Prostate gland (tissue), 2 donors: ENCODE measurements around the gene KCNN1. TPM values are rescaled to one million over a fixed set of nuclear protein-coding genes. Genes with fewer than 3 reads are reported as not detected.

Experiments
- DNase-seq: peaks from one replicate; pipeline ENCODE4 v3.0.0-alpha.2; 2019; ENCODE audit warnings: low spot score
- H3K27ac ChIP-seq, 2 donors: fragments of 200-600 bp; sonication (generic); 2 replicates each; pipeline ENCODE4 v1.5.1; 2017 to 2019
- H3K27me3 ChIP-seq: fragments of 200-600 bp; sonication (generic); replicated peaks from 2 replicates; pipeline ENCODE4 v1.5.1; 2019; ENCODE audit not compliant: insufficient read depth
- H3K36me3 ChIP-seq, 2 donors: fragments of 200-600 bp; sonication (generic); 1 replicate in 1 of 2; 2 replicates in 1 of 2; pipeline versions ENCODE4 v1.5.1 to v1.8.1; 2017 to 2019
- H3K4me1 ChIP-seq: fragments of 200-600 bp; sonication (generic); replicated peaks from 2 replicates; pipeline ENCODE4 v1.5.1; 2019
- H3K4me3 ChIP-seq, 2 donors: fragments of 200-600 bp; sonication (generic); 2 replicates each; pipeline ENCODE4 v1.5.1; 2017 to 2019
- H3K9me3 ChIP-seq: fragments of 200-600 bp; sonication (generic); 2 replicates; pipeline ENCODE4 v1.5.1; 2017
- CTCF ChIP-seq, 4 experiments: fragments of 200-600 bp in 2 of 4; fragments of 450-650 bp in 2 of 4; sonication (generic) in 2 of 4; IDR thresholded peaks; 1 replicate in 3 of 4; 2 replicates in 1 of 4; pipeline ENCODE4 v1.5.1; 2016 to 2019; ENCODE audit warnings: antibody characterized with exemption in 4 of 4, mild to moderate bottlenecking in 2 of 4, moderate library complexity in 2 of 4
- POLR2A ChIP-seq: fragments of 450-650 bp; IDR thresholded peaks from one replicate; pipeline ENCODE4 v1.6.1; 2016; ENCODE audit warnings: antibody characterized with exemption, mild to moderate bottlenecking
- POLR2AphosphoS5 ChIP-seq: sonication (generic); formaldehyde crosslinking; IDR thresholded peaks from one replicate; pipeline ENCODE4 v1.6.1; 2017; ENCODE audit warnings: antibody characterized with exemption
- WGBS: methylation state at CpG from one replicate; pipeline ENCODE4 v1.1.5; 2018; 5-methylcytosine and 5-hydroxymethylcytosine counted together
- intact Hi-C: fragments of 100-400 bp; cut with DNase I; formaldehyde crosslinking; loops from one replicate; pipeline ENCODE4 v1.14.2; 2022
- small RNA-seq, 2 donors: library from RNA; depleted of rRNA; stranded (forward); fragments of <200 nt; gene quantifications; one replicate each; pipeline ENCODE3, GENCODE V24; 2016
- total RNA-seq, 2 donors: library from RNA; depleted of rRNA; stranded (reverse); fragments of >200 nt; gene quantifications; one replicate each; pipeline ENCODE4 v1.1.0, GENCODE V29; 2016

Gene KCNN1
- total RNA-seq, 2 donors from 2014 or later: 0.36 to 5.6 TPM

GRCh38 chr19:18045307-18046050 is 78.6 kb downstream of the KCNN1 start:
- H3K9me3 ChIP-seq: no peaks in the 10 kb centered on the region

DNA sequence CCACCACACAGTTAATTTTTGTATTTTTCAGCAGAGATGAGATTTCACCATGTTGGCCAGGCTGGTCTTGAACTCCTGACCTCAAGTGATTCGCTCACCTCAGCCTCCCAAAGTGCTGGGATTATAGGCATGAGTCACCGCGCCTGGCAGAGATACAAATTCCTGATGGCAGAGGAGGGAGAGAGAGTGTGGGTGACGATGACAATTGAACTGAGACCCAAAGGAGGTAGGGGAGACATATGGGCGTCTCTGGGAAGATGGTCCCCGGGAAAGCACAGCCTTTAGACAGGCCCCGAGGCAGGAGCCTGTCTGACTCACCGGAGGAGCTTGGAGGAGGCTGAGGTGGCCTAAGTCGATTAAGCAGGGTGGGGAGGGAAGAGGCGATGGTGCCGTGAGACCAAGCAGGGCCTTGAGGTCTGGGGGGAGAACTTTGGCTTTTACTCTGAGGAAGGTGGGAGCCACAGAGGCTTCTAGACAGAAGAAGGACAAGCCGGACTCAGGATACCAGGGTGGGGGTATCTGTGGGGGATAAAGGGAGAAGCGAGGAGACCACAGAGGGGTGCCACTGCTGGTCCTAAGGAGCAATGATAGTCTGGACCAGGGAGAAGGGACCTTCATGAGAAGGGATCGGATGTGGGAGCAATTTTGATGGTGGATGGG is 79.3 kb downstream of the KCNN1 start:
- DNase-seq: no peak
- Histone ChIP-seq H3K9me3 (no peaks in the 10 kb centered on the region), H3K27ac (peak overlapping the region in 1 of 2 donors; percentile 53), H3K27me3 (no peaks in the 10 kb centered on the region), H3K4me1 (no peaks in the 10 kb centered on the region), H3K4me3 (no peak overlapping the region), H3K36me3 (no peaks in the 10 kb centered on the region)
- WGBS: 54% methylated on average over 14 of the region's 14 CpGs
- TF ChIP-seq POLR2AphosphoS5 (peak; percentile 5), POLR2A (no peak)
- intact Hi-C loops: no loop called here

More at GRCh38 chr19:18045307-18046050, 78.6 kb downstream of the KCNN1 start:
- Histone ChIP-seq H3K36me3 (no peaks in the 10 kb centered on the region), H3K4me3 (peak overlapping the region; percentile 9 to 16), H3K4me1 (no peaks in the 10 kb centered on the region), H3K27ac (peak overlapping the region; percentile 47 to 53), H3K27me3 (no peaks in the 10 kb centered on the region)
- TF ChIP-seq POLR2A (no peak), POLR2AphosphoS5 (no peak), CTCF (IDR thresholded peaks at IDR 0.05) (no peak)
- no peak for DNase-seq
- intact Hi-C loops: no loop called here
- 72% methylated on average over 7 of the region's 7 CpGs for WGBS

DNA sequence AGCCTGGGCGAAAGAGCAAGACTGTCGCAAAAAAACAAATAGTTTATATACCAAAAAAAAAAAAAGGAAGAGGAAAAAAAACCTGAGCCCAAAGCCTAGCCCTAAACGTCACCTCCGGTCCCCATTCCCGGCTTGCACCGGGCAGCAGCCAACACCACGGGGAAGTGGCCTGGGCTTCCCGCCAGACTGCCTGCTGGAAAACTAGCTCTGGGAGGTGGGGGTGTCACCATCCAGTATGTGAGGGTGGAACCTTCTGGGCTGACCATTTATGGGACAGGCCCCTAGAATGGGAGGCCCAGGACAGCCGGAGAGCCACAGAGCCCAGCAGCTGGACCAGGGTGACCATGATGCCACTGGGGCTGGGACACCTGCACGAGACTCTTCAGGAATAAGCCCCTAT is 82.5 kb downstream of the KCNN1 start:
- peak overlapping the region; percentile 41 to 47 for H3K27ac ChIP-seq
- TF ChIP-seq POLR2AphosphoS5 (peak; percentile 82), CTCF (IDR thresholded peaks at IDR 0.05) (no peak), POLR2A (no peak)
- no peaks in the 10 kb centered on the region for H3K9me3 ChIP-seq
- no peak overlapping the region for H3K4me3 ChIP-seq
- WGBS: 35% methylated on average over 10 of the region's 10 CpGs
- H3K4me1 ChIP-seq: no peaks in the 10 kb centered on the region
- intact Hi-C loops: no loop called here
- no peaks in the 10 kb centered on the region for H3K27me3 ChIP-seq
- peak; percentile 30 for DNase-seq
- no peaks in the 10 kb centered on the region for H3K36me3 ChIP-seq

Small RNAs within 50 kb of the gene (small RNA-seq; reads per million reads assigned to genes)
- gene RNA5SP468: 0 reads per million in 2 donors

Other genes starting within 250 kb of the KCNN1 start
- gene MAP1S, start 247.6 kb upstream of the KCNN1 start, total RNA-seq: 10 to 100 TPM; 34.9 to 61.1 TPM
- 10 to 100 TPM in 1 of 2 donors, 1 to 10 TPM in 1; 1.3 to 10.7 TPM for gene FCHO1, start 215.6 kb upstream of the KCNN1 start, total RNA-seq
- 10 to 100 TPM in 1 of 2 donors, 1 to 10 TPM in 1; 5.2 to 11.9 TPM for gene B3GNT3, start 172.0 kb upstream of the KCNN1 start, total RNA-seq
- 100 to 1,000 TPM in 1 of 2 donors, not detected in 1; 117 TPM for gene INSL3, start 145.6 kb upstream of the KCNN1 start, total RNA-seq
- 10 to 100 TPM in 1 of 2 donors, 1 to 10 TPM in 1; 1.5 to 10.1 TPM for gene JAK3, start 119.1 kb upstream of the KCNN1 start, total RNA-seq
- gene RPL18A, start 107.2 kb upstream of the KCNN1 start, total RNA-seq: 1,000 to 10,000 TPM; 1,351 to 1,892 TPM
- 1 to 10 TPM in 1 of 2 donors, not detected in 1; 1.2 TPM for gene SLC5A5, start 95.2 kb upstream of the KCNN1 start, total RNA-seq
- 10 to 100 TPM; 48.7 to 52.2 TPM for gene CCDC124, start 34.1 kb upstream of the KCNN1 start, total RNA-seq
- 10 to 100 TPM; 57.1 to 75.9 TPM for gene ARRDC2, start 41.1 kb downstream of the KCNN1 start, total RNA-seq
- under 1 TPM; 0.62 to 0.73 TPM for gene IL12RB1, start 119.8 kb downstream of the KCNN1 start, total RNA-seq
- gene MAST3, start 130.7 kb downstream of the KCNN1 start, total RNA-seq: 10 to 100 TPM in 1 of 2 donors, 1 to 10 TPM in 1; 6.1 to 10.8 TPM
- gene PIK3R2, start 186.1 kb downstream of the KCNN1 start, total RNA-seq: 10 to 100 TPM; 41.3 to 71.6 TPM
- gene IFI30, start 206.7 kb downstream of the KCNN1 start, total RNA-seq: 10 to 100 TPM; 20.9 to 22.5 TPM
- gene MPV17L2, start 226.1 kb downstream of the KCNN1 start, total RNA-seq: 10 to 100 TPM in 1 of 2 donors, 1 to 10 TPM in 1; 8.5 to 21.1 TPM
- gene RAB3A, start 236.9 kb downstream of the KCNN1 start, total RNA-seq: 1 to 10 TPM; 2.5 to 6.0 TPM